ENCODE results near the gene MTA1.

DNA sequence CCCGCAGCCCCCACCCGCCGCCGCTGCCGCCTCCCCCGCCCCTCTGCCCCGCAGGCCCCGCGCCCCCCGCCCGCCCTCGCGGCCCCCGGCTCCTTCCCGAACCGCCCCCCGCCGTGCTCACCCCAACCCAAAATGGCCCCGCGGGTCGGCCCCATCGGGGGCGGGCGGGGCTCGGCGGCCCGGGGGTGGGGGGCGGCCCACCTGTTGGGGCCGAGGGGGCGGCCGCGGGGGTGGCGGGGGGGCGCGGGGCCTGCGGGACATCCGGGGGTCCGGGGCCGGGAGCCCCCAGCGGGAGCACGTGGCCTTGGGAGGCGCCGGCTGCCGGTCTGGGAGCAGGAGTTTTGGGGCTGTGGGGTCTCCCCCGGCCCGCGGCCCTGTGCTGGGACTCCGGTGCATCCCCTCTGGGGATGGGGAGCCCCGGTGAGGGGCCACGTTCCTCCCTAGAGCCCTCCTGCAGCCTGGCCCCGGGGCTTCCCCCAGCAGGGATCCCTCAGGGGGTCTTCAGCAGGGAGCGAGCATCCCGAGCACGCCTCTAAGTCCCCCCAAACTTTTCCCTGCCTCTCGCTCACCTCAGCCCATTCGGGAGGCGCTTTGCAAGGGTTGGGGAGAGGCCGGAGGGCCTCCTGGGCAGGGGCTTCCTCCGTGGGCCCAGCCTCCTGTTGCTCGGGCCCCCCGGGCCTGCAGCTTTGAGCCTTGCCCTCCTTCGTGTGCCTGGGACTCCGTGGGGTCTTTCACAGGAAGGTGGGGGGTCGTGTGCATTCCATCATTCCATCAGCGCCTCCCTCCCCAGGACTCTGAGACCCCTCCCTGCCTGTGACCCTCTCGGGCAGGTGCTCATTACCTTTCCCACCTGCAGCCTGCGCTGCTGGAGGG lies 710 bp downstream of the MTA1 start:
- no peak for TF ChIP-seq EZH2 (IDR thresholded peaks at IDR 0.05; ENCODE audit: borderline replicate concordance, low read depth, low read length, poor library complexity, severe bottlenecking)
- TF ChIP-seq, protein P1, sequence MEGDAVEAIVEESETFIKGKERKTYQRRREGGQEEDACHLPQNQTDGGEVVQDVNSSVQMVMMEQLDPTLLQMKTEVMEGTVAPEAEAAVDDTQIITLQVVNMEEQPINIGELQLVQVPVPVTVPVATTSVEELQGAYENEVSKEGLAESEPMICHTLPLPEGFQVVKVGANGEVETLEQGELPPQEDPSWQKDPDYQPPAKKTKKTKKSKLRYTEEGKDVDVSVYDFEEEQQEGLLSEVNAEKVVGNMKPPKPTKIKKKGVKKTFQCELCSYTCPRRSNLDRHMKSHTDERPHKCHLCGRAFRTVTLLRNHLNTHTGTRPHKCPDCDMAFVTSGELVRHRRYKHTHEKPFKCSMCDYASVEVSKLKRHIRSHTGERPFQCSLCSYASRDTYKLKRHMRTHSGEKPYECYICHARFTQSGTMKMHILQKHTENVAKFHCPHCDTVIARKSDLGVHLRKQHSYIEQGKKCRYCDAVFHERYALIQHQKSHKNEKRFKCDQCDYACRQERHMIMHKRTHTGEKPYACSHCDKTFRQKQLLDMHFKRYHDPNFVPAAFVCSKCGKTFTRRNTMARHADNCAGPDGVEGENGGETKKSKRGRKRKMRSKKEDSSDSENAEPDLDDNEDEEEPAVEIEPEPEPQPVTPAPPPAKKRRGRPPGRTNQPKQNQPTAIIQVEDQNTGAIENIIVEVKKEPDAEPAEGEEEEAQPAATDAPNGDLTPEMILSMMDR (conservative IDR thresholded peaks at IDR 0.05; ENCODE audit: low read depth, low read length) = no peak
